A673 (cell line): ENCODE measurements around the gene METTL23. TPM values are rescaled to one million over a fixed set of nuclear protein-coding genes. Genes with fewer than 3 reads are reported as not detected.

Source experiments
- BruUV-seq: library from RNA; stranded (reverse); fragments of 400-500 nt; replicated peaks from 2 replicates; lab custom pipeline; 2021; lab: Mats Ljungman, UMichigan
- CTCF ChIA-PET: fragments of 300-600 bp; sonication (Branson Sonifier 250); formaldehyde crosslinking; loops from one replicate; lab custom pipeline; 2022; ENCODE audit warnings: antibody characterized with exemption; lab: Charles Lee
- POLR2A ChIA-PET: fragments of 300-600 bp; sonication (Branson Sonifier 250); formaldehyde crosslinking; loops from one replicate; lab custom pipeline; 2022; ENCODE audit warnings: antibody characterized with exemption; ENCODE audit not compliant: low non-redundant PET; lab: Charles Lee
- DNase-seq: peaks from one replicate; pipeline ENCODE4 v3.0.0-alpha.2; 2015; ENCODE audit warnings: low spot score
- H3K27ac ChIP-seq: fragments of 200-600 bp; sonication (generic); 2 replicates; pipeline ENCODE4 v1.5.1; 2016; ENCODE audit warnings: mixed run types, low read depth, mild to moderate bottlenecking, mixed read lengths, antibody characterized with exemption, low read length; ENCODE audit not compliant: poor library complexity, severe bottlenecking
- H3K27me3 ChIP-seq: fragments of 200-600 bp; sonication (generic); replicated peaks from 2 replicates; pipeline ENCODE4 v1.6.1; 2017; ENCODE audit warnings: mixed run types, low read depth, mild to moderate bottlenecking, mixed read lengths, antibody characterized with exemption, low read length; ENCODE audit not compliant: insufficient read depth, poor library complexity
- H3K36me3 ChIP-seq: fragments of 200-600 bp; sonication (generic); 2 replicates; pipeline ENCODE4 v1.6.1; 2016; ENCODE audit warnings: mixed run types, mild to moderate bottlenecking, mixed read lengths, antibody characterized with exemption, low read length; ENCODE audit not compliant: insufficient read depth, poor library complexity, severe bottlenecking
- H3K4me1 ChIP-seq: fragments of 200-600 bp; sonication (generic); 2 replicates; pipeline ENCODE4 v1.6.1; 2017; ENCODE audit warnings: mixed run types, mild to moderate bottlenecking, mixed read lengths, antibody characterized with exemption, low read length; ENCODE audit not compliant: insufficient read depth, poor library complexity, severe bottlenecking
- H3K4me3 ChIP-seq: fragments of 200-600 bp; sonication (generic); 2 replicates; pipeline ENCODE4 v1.5.1; 2016; ENCODE audit warnings: low read depth, mixed run types, mild to moderate bottlenecking, mixed read lengths, low read length; ENCODE audit not compliant: poor library complexity, severe bottlenecking
- H3K9me3 ChIP-seq: fragments of 200-600 bp; sonication (generic); 2 replicates; pipeline ENCODE4 v1.6.1; 2016; ENCODE audit warnings: mixed run types, low read depth, mild to moderate bottlenecking, mixed read lengths, antibody characterized with exemption, low read length; ENCODE audit not compliant: poor library complexity, severe bottlenecking
- EZH2 ChIP-seq: fragments of 200-600 bp; sonication (generic); IDR thresholded peaks from 2 replicates; pipeline ENCODE4 v1.6.1; 2017; ENCODE audit warnings: borderline replicate concordance, low read depth, mild to moderate bottlenecking, mixed read lengths, antibody characterized with exemption, low read length; ENCODE audit not compliant: poor library complexity, severe bottlenecking
- intact Hi-C: fragments of 100-400 bp; cut with micrococcal nuclease; formaldehyde crosslinking; loops from one replicate; pipeline ENCODE4 v1.10.0; 2022; ENCODE audit not compliant: unreplicated experiment
- total RNA-seq: library from RNA; stranded (reverse); gene quantifications from 2 replicates; pipeline ENCODE4 v1.2.3, GENCODE V29; 2021
- TF ChIP-seq, protein P1 (sequence below): fragments of 300-800, 200-600 bp; sonication (generic); conservative IDR thresholded peaks from 2 replicates; pipeline ENCODE4 v1.5.1; 2017; ENCODE audit warnings: low read depth, mild to moderate bottlenecking, antibody characterized with exemption, low read length, moderate library complexity, mixed read lengths

The METTL23 gene
- total RNA-seq, 1 experiment from 2014 or later, result 42.4 TPM

- Histone ChIP-seq H3K4me3 (no peak overlapping the region), H3K9me3 (no peaks in the 10 kb centered on the region), H3K27ac (no peak overlapping the region), H3K4me1 (no peaks in the 10 kb centered on the region), H3K27me3 (no peaks in the 10 kb centered on the region), H3K36me3 (peaks cover 6% of the 10 kb centered on the region)
- BruUV-seq, result no TSS peak
- DNase-seq, result no peak
- CTCF ChIA-PET, result no interaction called here
- POLR2A ChIA-PET, result no interaction called here
- no peak for TF ChIP-seq EZH2
- TF ChIP-seq, protein P1, sequence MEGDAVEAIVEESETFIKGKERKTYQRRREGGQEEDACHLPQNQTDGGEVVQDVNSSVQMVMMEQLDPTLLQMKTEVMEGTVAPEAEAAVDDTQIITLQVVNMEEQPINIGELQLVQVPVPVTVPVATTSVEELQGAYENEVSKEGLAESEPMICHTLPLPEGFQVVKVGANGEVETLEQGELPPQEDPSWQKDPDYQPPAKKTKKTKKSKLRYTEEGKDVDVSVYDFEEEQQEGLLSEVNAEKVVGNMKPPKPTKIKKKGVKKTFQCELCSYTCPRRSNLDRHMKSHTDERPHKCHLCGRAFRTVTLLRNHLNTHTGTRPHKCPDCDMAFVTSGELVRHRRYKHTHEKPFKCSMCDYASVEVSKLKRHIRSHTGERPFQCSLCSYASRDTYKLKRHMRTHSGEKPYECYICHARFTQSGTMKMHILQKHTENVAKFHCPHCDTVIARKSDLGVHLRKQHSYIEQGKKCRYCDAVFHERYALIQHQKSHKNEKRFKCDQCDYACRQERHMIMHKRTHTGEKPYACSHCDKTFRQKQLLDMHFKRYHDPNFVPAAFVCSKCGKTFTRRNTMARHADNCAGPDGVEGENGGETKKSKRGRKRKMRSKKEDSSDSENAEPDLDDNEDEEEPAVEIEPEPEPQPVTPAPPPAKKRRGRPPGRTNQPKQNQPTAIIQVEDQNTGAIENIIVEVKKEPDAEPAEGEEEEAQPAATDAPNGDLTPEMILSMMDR, result peak; percentile 34
- intact Hi-C loops, result loop anchor here (5.0 kb wide), 1 partner anchor 161 kb away; no protein-coding TSS in a partner anchor
Observed at GRCh38 chr17:76683011-76683755, 43.5 kb upstream of the METTL23 start.

- Histone ChIP-seq H3K4me3 (no peak overlapping the region), H3K27ac (no peak overlapping the region), H3K36me3 (peaks cover 6% of the 10 kb centered on the region), H3K27me3 (no peaks in the 10 kb centered on the region), H3K4me1 (no peaks in the 10 kb centered on the region), H3K9me3 (no peaks in the 10 kb centered on the region)
- no TSS peak for BruUV-seq
- DNase-seq, result no peak
- intact Hi-C loops, result loop anchor here (5.0 kb wide), 1 partner anchor 162 kb away; no protein-coding TSS in a partner anchor
- TF ChIP-seq, protein P1, result no peak
- no peak for TF ChIP-seq EZH2
- POLR2A ChIA-PET, result no interaction called here
- CTCF ChIA-PET, result interaction anchor here (0.6 to 0.9 kb wide), 4 partner anchors 25 to 482 kb away, joined by 3 to 16 read pairs (median 6); partner anchors contain the start of gene PRCD
Observed at GRCh38 chr17:76683921-76684745, 42.5 kb upstream of the METTL23 start.

DNA sequence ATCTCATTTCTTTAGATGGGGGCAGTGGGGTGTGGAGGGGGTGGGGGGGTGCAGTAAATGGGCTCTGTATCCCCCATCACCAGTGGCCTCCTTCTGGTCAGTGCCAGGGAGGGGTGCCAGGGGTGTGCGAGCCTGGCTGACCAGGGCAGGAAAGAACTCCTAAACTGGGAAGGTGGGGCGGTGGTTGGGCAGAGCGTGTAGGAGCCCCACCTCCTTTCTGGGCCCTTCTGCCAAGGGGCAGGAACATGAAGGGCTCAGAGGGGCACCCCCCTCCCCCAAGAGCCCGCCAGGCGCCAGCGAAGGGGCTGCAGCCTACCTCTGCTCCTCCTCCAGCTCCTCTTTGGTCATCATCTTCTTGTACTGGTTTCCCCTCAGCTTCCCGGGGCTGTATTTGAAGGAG, 41.9 kb upstream of the METTL23 start:
- intact Hi-C loops, result loop anchor here (5.0 kb wide), 1 partner anchor 162 kb away; no protein-coding TSS in a partner anchor
- Histone ChIP-seq H3K27ac (no peak overlapping the region), H3K4me3 (no peak overlapping the region), H3K9me3 (no peaks in the 10 kb centered on the region), H3K36me3 (peaks cover 6% of the 10 kb centered on the region), H3K27me3 (no peaks in the 10 kb centered on the region), H3K4me1 (no peaks in the 10 kb centered on the region)
- BruUV-seq, result no TSS peak
- CTCF ChIA-PET, result interaction anchor here (0.9 kb wide), 1 partner anchor 218 kb away, joined by 3 read pairs; no protein-coding TSS in a partner anchor
- POLR2A ChIA-PET, result no interaction called here
- TF ChIP-seq, protein P1, result no peak
- TF ChIP-seq EZH2, result no peak
- DNase-seq, result no peak
